ENCODE data around the gene CERKL. TPM values are rescaled to one million over a fixed set of nuclear protein-coding genes. Genes with fewer than 3 reads are reported as not detected.

Gene CERKL
- total RNA-seq, 5 donors from 2014 or later (not counting 1 experiment from before 2014, with no cell fraction given), result 0.06 TPM; not detected in 4

GRCh38 chr2:181607629-181608590 lies 49.0 kb downstream of the CERKL start:
- H3K4me1 ChIP-seq (ENCODE audit: control insufficient read depth in 1 of 2, extremely low read depth in 1 of 2, insufficient read depth in 2 of 2, low read length in 2 of 2), result peaks cover 6 to 12% of the 10 kb centered on the region in 2 experiments
- ChIA-PET CTCF (interaction anchor here (0.7 to 0.9 kb wide), 3 partner anchors 35 to 626 kb away, joined by 3 read pairs; no protein-coding TSS in a partner anchor), POLR2A (interaction anchor here in 1 of 2 donors (0.5 to 1.2 kb wide), 3 partner anchors 9 to 629 kb away, joined by 3 read pairs; no protein-coding TSS in a partner anchor)
- Mint-ChIP-seq H3K4me3 (peak overlapping the region in 1 of 3 donors; percentile 31), H3K4me1 (peaks cover 18 to 27% (median 23%) of the 10 kb centered on the region in 3 donors), H3K27ac (peak overlapping the region; percentile 37 to 42), H3K36me3 (peaks cover 4% of the 10 kb centered on the region), H3K27me3 (no peaks in the 10 kb centered on the region), H3K9me3 (peaks cover 0 to 19% (median 10%) of the 10 kb centered on the region in 3 donors)
- ATAC-seq (replicated peaks in 1 of 4), result peak in 2 of 4 experiments; percentile 41 to 57
- no peak overlapping the region for H3K27ac ChIP-seq (ENCODE audit: low read length)
- DNase-seq, result peak in 1 of 35 experiments; percentile 15
- no CpG with 5 or more reads among the region's 4 CpGs for WGBS (ENCODE audit: insufficient coverage)
- no peak overlapping the region for H3K4me3 ChIP-seq (ENCODE audit: control insufficient read depth in 1 of 2, extremely low read depth in 1 of 2, low read length in 1 of 2)
- no peaks in the 10 kb centered on the region for H3K27me3 ChIP-seq (replicated peaks in 1 of 2; ENCODE audit: control insufficient read depth in 2 of 2, extremely low read depth in 1 of 2, insufficient read depth in 2 of 2, low read length in 1 of 2)
- peaks cover 2% of the 10 kb centered on the region for H3K9me3 ChIP-seq
- H3K36me3 ChIP-seq (ENCODE audit: control insufficient read depth in 2 of 2, extremely low read depth in 1 of 2, insufficient read depth in 1 of 2, low read length in 1 of 2), result no peaks in the 10 kb centered on the region

GRCh38 chr2:181605889-181606837 lies 50.7 kb downstream of the CERKL start:
- Histone ChIP-seq H3K36me3 (ENCODE audit: control insufficient read depth in 2 of 2, extremely low read depth in 1 of 2, insufficient read depth in 1 of 2, low read length in 1 of 2) (no peaks in the 10 kb centered on the region), H3K4me3 (ENCODE audit: control insufficient read depth in 1 of 2, extremely low read depth in 1 of 2, low read length in 1 of 2) (no peak overlapping the region), H3K9me3 (peaks cover 2% of the 10 kb centered on the region), H3K27me3 (replicated peaks in 1 of 2; ENCODE audit: control insufficient read depth in 2 of 2, extremely low read depth in 1 of 2, insufficient read depth in 2 of 2, low read length in 1 of 2) (no peaks in the 10 kb centered on the region), H3K27ac (ENCODE audit: low read length) (no peak overlapping the region), H3K4me1 (ENCODE audit: control insufficient read depth in 1 of 2, extremely low read depth in 1 of 2, insufficient read depth in 2 of 2, low read length in 2 of 2) (peaks cover 6 to 12% of the 10 kb centered on the region in 2 experiments)
- Mint-ChIP-seq H3K27me3 (no peaks in the 10 kb centered on the region), H3K4me3 (no peak overlapping the region), H3K27ac (no peak overlapping the region), H3K4me1 (peaks cover 18 to 27% (median 23%) of the 10 kb centered on the region in 3 donors), H3K9me3 (peaks cover 0 to 19% (median 10%) of the 10 kb centered on the region in 3 donors), H3K36me3 (peaks cover 4% of the 10 kb centered on the region)
- ChIA-PET POLR2A (no interaction called here), CTCF (interaction anchor here in 1 of 2 donors (0.6 kb wide), 1 partner anchor 349 kb away, joined by 3 read pairs; no protein-coding TSS in a partner anchor)
- ATAC-seq (replicated peaks in 1 of 4) (no peak), DNase-seq (no peak)
- 71% methylated on average over 1 of the region's 3 CpGs for WGBS (ENCODE audit: insufficient coverage)

GRCh38 chr2:181602017-181602416 lies 54.9 kb downstream of the CERKL start:
- CTCF ChIA-PET, result interaction anchor here in 1 of 2 donors (0.6 kb wide), 1 partner anchor 59 kb away, joined by 4 read pairs; no protein-coding TSS in a partner anchor

GRCh38 chr2:181596556-181596955 lies 60.3 kb downstream of the CERKL start:
- H3K9me3 ChIP-seq, result no peaks in the 10 kb centered on the region
- ATAC-seq (replicated peaks in 1 of 4), result no peak
- DNase-seq, result no peak
- no peak overlapping the region for H3K27ac ChIP-seq (ENCODE audit: low read length)
- POLR2A ChIA-PET, result no interaction called here
- H3K36me3 Mint-ChIP-seq, result no peaks in the 10 kb centered on the region
- H3K4me3 ChIP-seq (ENCODE audit: control insufficient read depth in 1 of 2, extremely low read depth in 1 of 2, low read length in 1 of 2), result no peak overlapping the region
- H3K4me1 Mint-ChIP-seq, result no peaks in the 10 kb centered on the region
- CTCF ChIA-PET, result interaction anchor here in 1 of 2 donors (0.9 kb wide), 1 partner anchor 66 kb away, joined by 3 read pairs; no protein-coding TSS in a partner anchor
- no peaks in the 10 kb centered on the region for H3K9me3 Mint-ChIP-seq
- no peaks in the 10 kb centered on the region for H3K4me1 ChIP-seq (ENCODE audit: control insufficient read depth in 1 of 2, extremely low read depth in 1 of 2, insufficient read depth in 2 of 2, low read length in 2 of 2)
- H3K27me3 Mint-ChIP-seq, result peaks cover 0 to 5% of the 10 kb centered on the region in 2 donors
- H3K27ac Mint-ChIP-seq, result no peak overlapping the region
- H3K36me3 ChIP-seq (ENCODE audit: control insufficient read depth in 2 of 2, extremely low read depth in 1 of 2, insufficient read depth in 1 of 2, low read length in 1 of 2), result no peaks in the 10 kb centered on the region
- H3K4me3 Mint-ChIP-seq, result no peak overlapping the region
- no peaks in the 10 kb centered on the region for H3K27me3 ChIP-seq (replicated peaks in 1 of 2; ENCODE audit: control insufficient read depth in 2 of 2, extremely low read depth in 1 of 2, insufficient read depth in 2 of 2, low read length in 1 of 2)
- no CpG with 5 or more reads among the region's 1 CpG for WGBS (ENCODE audit: insufficient coverage)

More at GRCh38 chr2:181602017-181602416, 54.9 kb downstream of the CERKL start:
- Histone ChIP-seq H3K9me3 (peaks cover 2% of the 10 kb centered on the region), H3K27me3 (replicated peaks in 1 of 2; ENCODE audit: control insufficient read depth in 2 of 2, extremely low read depth in 1 of 2, insufficient read depth in 2 of 2, low read length in 1 of 2) (no peaks in the 10 kb centered on the region), H3K36me3 (ENCODE audit: control insufficient read depth in 2 of 2, extremely low read depth in 1 of 2, insufficient read depth in 1 of 2, low read length in 1 of 2) (no peaks in the 10 kb centered on the region), H3K4me1 (ENCODE audit: control insufficient read depth in 1 of 2, extremely low read depth in 1 of 2, insufficient read depth in 2 of 2, low read length in 2 of 2) (no peaks in the 10 kb centered on the region), H3K27ac (ENCODE audit: low read length) (no peak overlapping the region), H3K4me3 (ENCODE audit: control insufficient read depth in 1 of 2, extremely low read depth in 1 of 2, low read length in 1 of 2) (no peak overlapping the region)
- ATAC-seq (replicated peaks in 1 of 4), result no peak
- Mint-ChIP-seq H3K4me3 (no peak overlapping the region), H3K4me1 (peaks cover 2 to 9% (median 5%) of the 10 kb centered on the region in 3 donors), H3K27ac (no peak overlapping the region), H3K9me3 (peaks cover 0 to 19% (median 10%) of the 10 kb centered on the region in 3 donors), H3K36me3 (peaks cover 4% of the 10 kb centered on the region), H3K27me3 (peaks cover 0 to 2% of the 10 kb centered on the region in 2 donors)
- WGBS (ENCODE audit: insufficient coverage), result no CpG with 5 or more reads among the region's 1 CpG
- DNase-seq, result no peak
- POLR2A ChIA-PET, result interaction anchor here in 1 of 2 donors (1.0 kb wide), 1 partner anchor 474 kb away, joined by 3 read pairs; no protein-coding TSS in a partner anchor

GRCh38 chr2:181594322-181594721 lies 62.6 kb downstream of the CERKL start:
- no peak overlapping the region for H3K27ac Mint-ChIP-seq
- DNase-seq, result no peak
- H3K9me3 Mint-ChIP-seq, result no peaks in the 10 kb centered on the region
- POLR2A ChIA-PET, result interaction anchor here in 1 of 2 donors (0.7 kb wide), 1 partner anchor 9 kb away, joined by 5 read pairs; no protein-coding TSS in a partner anchor
- Histone ChIP-seq H3K4me1 (ENCODE audit: control insufficient read depth in 1 of 2, extremely low read depth in 1 of 2, insufficient read depth in 2 of 2, low read length in 2 of 2) (no peaks in the 10 kb centered on the region), H3K9me3 (no peaks in the 10 kb centered on the region), H3K27ac (ENCODE audit: low read length) (no peak overlapping the region), H3K4me3 (ENCODE audit: control insufficient read depth in 1 of 2, extremely low read depth in 1 of 2, low read length in 1 of 2) (no peak overlapping the region), H3K27me3 (replicated peaks in 1 of 2; ENCODE audit: control insufficient read depth in 2 of 2, extremely low read depth in 1 of 2, insufficient read depth in 2 of 2, low read length in 1 of 2) (peaks cover 0 to 4% of the 10 kb centered on the region in 2 experiments), H3K36me3 (ENCODE audit: control insufficient read depth in 2 of 2, extremely low read depth in 1 of 2, insufficient read depth in 1 of 2, low read length in 1 of 2) (no peaks in the 10 kb centered on the region)
- ATAC-seq (replicated peaks in 1 of 4), result no peak
- no peaks in the 10 kb centered on the region for H3K4me1 Mint-ChIP-seq
- no peak overlapping the region for H3K4me3 Mint-ChIP-seq
- CTCF ChIA-PET, result no interaction called here
- no CpG with 5 or more reads among the region's 2 CpGs for WGBS (ENCODE audit: insufficient coverage)
- H3K27me3 Mint-ChIP-seq, result peaks cover 0 to 5% of the 10 kb centered on the region in 2 donors
- H3K36me3 Mint-ChIP-seq, result no peaks in the 10 kb centered on the region

All from T-cell (primary cell).